HepG2 (cell line): Measurements from ENCODE around the gene ASH1L. TPM values are rescaled to one million over a fixed set of nuclear protein-coding genes. Genes with fewer than 3 reads are reported as not detected.

Experiments used
- BATF2 ChIP-seq: sonication (generic); formaldehyde crosslinking; IDR thresholded peaks from 2 replicates; pipeline ENCODE4 v1.8.0; 2022; ENCODE audit warnings: mild to moderate bottlenecking, missing genetic modification reagents, moderate library complexity
- HNRNPL ChIP-seq: fragments of 200-400 bp; formaldehyde crosslinking; IDR thresholded peaks from 2 replicates; pipeline ENCODE4 v1.6.1; 2017; ENCODE audit warnings: mild to moderate bottlenecking, low read depth, low read length
- HOXD1 ChIP-seq: sonication (generic); formaldehyde crosslinking; IDR thresholded peaks from 2 replicates; pipeline ENCODE4 v1.5.0; 2020; ENCODE audit warnings: missing genetic modification reagents
- NRL ChIP-seq: sonication (generic); formaldehyde crosslinking; IDR thresholded peaks from 2 replicates; pipeline ENCODE4 v1.5.0; 2020; ENCODE audit warnings: missing genetic modification reagents, mild to moderate bottlenecking, moderate library complexity, borderline replicate concordance
- RBFOX2 ChIP-seq: fragments of 200-400 bp; formaldehyde crosslinking; IDR thresholded peaks from 2 replicates; pipeline ENCODE4 v1.6.1; 2017; ENCODE audit warnings: low read depth, mild to moderate bottlenecking, low read length
- ZBTB33 ChIP-seq: sonication (generic); formaldehyde crosslinking; IDR thresholded peaks from 2 replicates; pipeline ENCODE4 v1.4.0; 2020; ENCODE audit warnings: missing genetic modification reagents
- ZBTB39 ChIP-seq: sonication (generic); formaldehyde crosslinking; IDR thresholded peaks from 2 replicates; pipeline ENCODE4 v1.5.0; 2020; ENCODE audit warnings: missing genetic modification reagents
- ZBTB8A ChIP-seq: sonication (generic); formaldehyde crosslinking; IDR thresholded peaks from 2 replicates; pipeline ENCODE4 v1.4.0; 2020; ENCODE audit warnings: mild to moderate bottlenecking, low read depth, missing genetic modification reagents, borderline replicate concordance
- ZNF142 ChIP-seq: sonication (generic); formaldehyde crosslinking; IDR thresholded peaks from 2 replicates; pipeline ENCODE4 v1.4.0; 2020; ENCODE audit warnings: missing genetic modification reagents
- ZNF251 ChIP-seq: sonication (generic); formaldehyde crosslinking; IDR thresholded peaks from 2 replicates; pipeline ENCODE4 v1.9.0; 2021; ENCODE audit warnings: mild to moderate bottlenecking, missing genetic modification reagents
- ZNF746 ChIP-seq: sonication (generic); formaldehyde crosslinking; IDR thresholded peaks from 2 replicates; pipeline ENCODE4 v1.8.0; 2022; ENCODE audit warnings: mild to moderate bottlenecking, missing genetic modification reagents
- polyA plus RNA-seq, 8 experiments: library from polyadenylated mRNA; depleted of rRNA in 3 of 8; stranded (reverse) in 7 of 8; unstranded in 1 of 8; fragments of >200 nt; fragmentation: Illumina TruSeq in 4 of 8; extraction: Trizol in 4 of 8; gene quantifications; 2 replicates each; pipeline versions ENCODE4 v1.2.1 to v1.2.3, GENCODE V29; 2011 to 2016; ENCODE audit warnings: low read depth in 4 of 8, missing spikeins in 1 of 8, mixed read lengths in 1 of 8; ENCODE audit not compliant: insufficient read depth in 1 of 8
- total RNA-seq, 5 experiments: library from RNA; depleted of rRNA; stranded (reverse); fragments of >200 nt; fragmentation: Illumina TruSeq; extraction: Trizol; gene quantifications; 2 replicates each; pipeline ENCODE4 v1.2.3, GENCODE V29; 2016; ENCODE audit warnings: low read depth in 1 of 5

Gene ASH1L
- total and polyA plus RNA-seq, 2 of the 13 experiments (the other 11 are each of a cell fraction or from before 2014, with no cell fraction given), result 10.2 to 15.3 TPM

- TF ChIP-seq ZNF142, result no peak
- no peak for TF ChIP-seq BATF2 (CRISPR knock-in tag)
- TF ChIP-seq HNRNPL, result no peak
- TF ChIP-seq ZNF251, result no peak
- TF ChIP-seq ZBTB39 (CRISPR knock-in tag), result no peak
- TF ChIP-seq NRL (CRISPR knock-in tag), result no peak; the same call in 1 of the 2 replicates
- no peak; the same call in 1 of the 2 replicates for TF ChIP-seq ZNF746 (CRISPR knock-in tag)
- no peak for TF ChIP-seq ZBTB8A (CRISPR knock-in tag)
- TF ChIP-seq ZBTB33 (CRISPR knock-in tag), result no peak
- TF ChIP-seq HOXD1 (CRISPR knock-in tag), result no peak; the same call in 1 of the 2 replicates
- peak; percentile 74 for TF ChIP-seq RBFOX2
These were observed 253.8 kb downstream of the ASH1L start, which contains the start of gene FDPS (continued) for GRCh38 chr1:155308493-155309422.
